Thyroid gland (tissue), 4 donors: ENCODE data around the gene ARF6. TPM values are rescaled to one million over a fixed set of nuclear protein-coding genes. Genes with fewer than 3 reads are reported as not detected.
A peak's percentile ranks its signal among the peaks of the same experiment; 100 is the strongest.
"Not testable (repeated sequence)": the region's sequence is repeated elsewhere in the genome, so short reads cannot be mapped to it uniquely, and the experiment has no call there.

Experiments
- DNase-seq, 2 donors: peaks; one replicate each; pipeline ENCODE4 v3.0.0-alpha.2; 2019
- H3K27ac ChIP-seq, 3 donors: fragments of 200-600 bp; sonication (generic); 1 replicate in 2 of 3; 2 replicates in 1 of 3; pipeline ENCODE4 v1.5.1; 2016 to 2019; ENCODE audit warnings: mild to moderate bottlenecking in 1 of 3, moderate library complexity in 1 of 3
- H3K27me3 ChIP-seq: fragments of 200-600 bp; sonication (generic); one replicate; pipeline ENCODE4 v1.5.1; 2019
- H3K36me3 ChIP-seq, 2 donors: fragments of 200-600 bp; sonication (generic); one replicate each; pipeline ENCODE4 v1.5.1; 2016 to 2019
- H3K4me1 ChIP-seq, 2 donors: fragments of 200-600 bp; sonication (generic); one replicate each; pipeline ENCODE4 v1.5.1; 2017 to 2019
- H3K4me3 ChIP-seq, 3 donors: fragments of 200-600 bp; sonication (generic); replicated peaks in 1 of 3; 1 replicate in 2 of 3; 2 replicates in 1 of 3; pipeline ENCODE4 v1.5.1; 2016; ENCODE audit warnings: mild to moderate bottlenecking in 1 of 3
- H3K9me3 ChIP-seq: fragments of 200-600 bp; sonication (generic); one replicate; pipeline ENCODE4 v1.5.1; 2017
- POLR2A ChIP-seq, 2 donors: fragments of 450-650 bp; IDR thresholded peaks; one replicate each; pipeline ENCODE4 v1.6.1; 2017; ENCODE audit warnings: antibody characterized with exemption in 2 of 2, mild to moderate bottlenecking in 2 of 2, moderate library complexity in 1 of 2
- WGBS, 2 donors: methylation state at CpG; one replicate each; pipeline ENCODE4 v1.1.5; 2017; 5-methylcytosine and 5-hydroxymethylcytosine counted together
- intact Hi-C: fragments of 100-400 bp; cut with DNase I; formaldehyde crosslinking; loops from one replicate; pipeline ENCODE4 v1.15.1; 2023
- total RNA-seq, 4 donors: library from RNA; depleted of rRNA; stranded (reverse); fragments of >200 nt; gene quantifications; one replicate each; pipeline ENCODE4 v1.2.3, GENCODE V29; 2016
- TF ChIP-seq, protein P1 (sequence below), 6 experiments: fragments of 200-600 bp in 3 of 6; fragments of 450-650 bp in 3 of 6; sonication (generic) in 3 of 6; IDR thresholded peaks; one replicate each; pipeline ENCODE4 v1.5.1; 2016 to 2019; ENCODE audit warnings: antibody characterized with exemption in 6 of 6, mild to moderate bottlenecking in 2 of 6, inconsistent platforms in 1 of 6, moderate library complexity in 1 of 6

The ARF6 gene
- total RNA-seq, 4 donors from 2014 or later: 35.6 to 59.4 (median 48.5) TPM

DNA sequence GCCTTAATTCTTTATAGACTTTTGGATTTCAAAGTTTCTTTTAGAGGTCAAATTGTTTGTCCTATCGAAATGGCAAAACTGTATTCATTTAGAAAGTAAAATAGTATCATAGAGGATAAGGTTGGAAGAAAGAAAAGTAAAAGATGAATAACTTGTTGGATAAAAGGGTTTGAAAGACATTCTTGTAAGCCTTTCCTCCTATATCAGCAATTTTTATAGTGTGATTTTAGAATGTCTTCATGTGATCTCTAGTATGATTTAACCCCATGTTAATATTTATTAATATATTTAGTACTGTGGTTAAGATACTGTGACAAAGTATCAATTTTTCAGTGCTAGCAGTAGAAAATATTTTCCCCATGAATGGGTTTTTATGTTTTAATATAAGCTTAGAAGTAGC lies 4.5 kb downstream of the ARF6 start:
- no peak overlapping the region for H3K4me3 ChIP-seq
- H3K4me1 ChIP-seq: peaks cover 29 to 31% of the 10 kb centered on the region in 2 donors
- no peaks in the 10 kb centered on the region for H3K27me3 ChIP-seq
- intact Hi-C loops: no loop called here
- peaks cover 0 to 11% of the 10 kb centered on the region in 2 donors for H3K36me3 ChIP-seq
- H3K9me3 ChIP-seq: no peaks in the 10 kb centered on the region
- TF ChIP-seq, protein P1, sequence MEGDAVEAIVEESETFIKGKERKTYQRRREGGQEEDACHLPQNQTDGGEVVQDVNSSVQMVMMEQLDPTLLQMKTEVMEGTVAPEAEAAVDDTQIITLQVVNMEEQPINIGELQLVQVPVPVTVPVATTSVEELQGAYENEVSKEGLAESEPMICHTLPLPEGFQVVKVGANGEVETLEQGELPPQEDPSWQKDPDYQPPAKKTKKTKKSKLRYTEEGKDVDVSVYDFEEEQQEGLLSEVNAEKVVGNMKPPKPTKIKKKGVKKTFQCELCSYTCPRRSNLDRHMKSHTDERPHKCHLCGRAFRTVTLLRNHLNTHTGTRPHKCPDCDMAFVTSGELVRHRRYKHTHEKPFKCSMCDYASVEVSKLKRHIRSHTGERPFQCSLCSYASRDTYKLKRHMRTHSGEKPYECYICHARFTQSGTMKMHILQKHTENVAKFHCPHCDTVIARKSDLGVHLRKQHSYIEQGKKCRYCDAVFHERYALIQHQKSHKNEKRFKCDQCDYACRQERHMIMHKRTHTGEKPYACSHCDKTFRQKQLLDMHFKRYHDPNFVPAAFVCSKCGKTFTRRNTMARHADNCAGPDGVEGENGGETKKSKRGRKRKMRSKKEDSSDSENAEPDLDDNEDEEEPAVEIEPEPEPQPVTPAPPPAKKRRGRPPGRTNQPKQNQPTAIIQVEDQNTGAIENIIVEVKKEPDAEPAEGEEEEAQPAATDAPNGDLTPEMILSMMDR (IDR thresholded peaks at IDR 0.05): no peak
- no peak for TF ChIP-seq POLR2A (IDR thresholded peaks at IDR 0.05)
- H3K27ac ChIP-seq: peak overlapping the region; percentile 16 to 51 (median 18)
- DNase-seq: no peak
- 60 to 72% methylated on average over 1 of the region's 1 CpG for WGBS, 2 donors

DNA sequence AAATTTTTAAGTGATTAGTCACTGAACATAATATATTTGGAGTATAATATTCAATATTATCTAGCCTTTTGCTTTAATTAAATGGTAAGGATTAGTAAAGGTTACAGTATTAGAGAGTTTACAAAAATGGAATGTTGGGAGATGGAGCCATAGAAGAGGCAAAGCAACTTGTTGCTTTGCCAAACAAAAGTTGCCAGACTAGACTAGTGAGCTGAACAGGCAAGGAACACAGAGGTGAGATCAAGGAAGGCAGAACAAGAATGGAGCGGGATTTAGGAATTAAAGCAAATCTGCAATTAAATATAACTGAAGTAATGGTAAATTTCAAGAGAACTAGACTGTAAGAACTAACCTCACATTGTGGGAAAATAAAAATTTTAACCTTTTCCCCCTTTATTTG lies 5.1 kb downstream of the ARF6 start:
- no peak overlapping the region for H3K4me3 ChIP-seq
- intact Hi-C loops: no loop called here
- 26 to 33% methylated on average over 1 of the region's 1 CpG for WGBS, 2 donors
- TF ChIP-seq, protein P1 (IDR thresholded peaks at IDR 0.05): no peak
- no peak for TF ChIP-seq POLR2A (IDR thresholded peaks at IDR 0.05)
- H3K9me3 ChIP-seq: no peaks in the 10 kb centered on the region
- DNase-seq: peak; percentile 23 to 43
- H3K27me3 ChIP-seq: no peaks in the 10 kb centered on the region
- peak overlapping the region; percentile 16 to 51 (median 18) for H3K27ac ChIP-seq
- peaks cover 0 to 11% of the 10 kb centered on the region in 2 donors for H3K36me3 ChIP-seq
- peaks cover 29 to 31% of the 10 kb centered on the region in 2 donors for H3K4me1 ChIP-seq

DNA sequence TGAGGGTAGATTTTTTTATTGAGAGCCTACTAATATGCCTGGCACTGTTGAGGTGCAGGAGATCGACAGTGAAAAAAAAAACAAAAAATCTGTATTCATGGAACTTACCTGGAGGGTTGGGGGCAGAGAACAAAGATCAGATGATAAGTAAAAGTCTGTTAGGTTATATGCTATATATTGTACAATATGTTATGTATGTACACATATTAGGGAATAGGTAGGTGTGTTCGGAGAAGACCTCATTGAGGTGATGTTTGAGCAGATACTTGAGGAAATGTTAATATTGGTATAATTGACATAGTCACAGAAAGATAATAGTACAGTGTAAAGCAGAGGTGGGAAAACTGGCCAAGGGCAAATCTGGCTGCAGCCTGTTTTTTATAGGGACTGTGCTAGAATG lies 5.6 kb downstream of the ARF6 start:
- WGBS, 2 donors: 77 to 79% methylated on average over 2 of the region's 2 CpGs
- Histone ChIP-seq H3K4me1 (peaks cover 29 to 31% of the 10 kb centered on the region in 2 donors), H3K4me3 (no peak overlapping the region), H3K9me3 (no peaks in the 10 kb centered on the region), H3K36me3 (peaks cover 0 to 11% of the 10 kb centered on the region in 2 donors), H3K27me3 (no peaks in the 10 kb centered on the region), H3K27ac (peak overlapping the region; percentile 7 to 51 (median 11))
- no peak for DNase-seq
- no peak for TF ChIP-seq POLR2A (IDR thresholded peaks at IDR 0.05)
- intact Hi-C loops: no loop called here

DNA sequence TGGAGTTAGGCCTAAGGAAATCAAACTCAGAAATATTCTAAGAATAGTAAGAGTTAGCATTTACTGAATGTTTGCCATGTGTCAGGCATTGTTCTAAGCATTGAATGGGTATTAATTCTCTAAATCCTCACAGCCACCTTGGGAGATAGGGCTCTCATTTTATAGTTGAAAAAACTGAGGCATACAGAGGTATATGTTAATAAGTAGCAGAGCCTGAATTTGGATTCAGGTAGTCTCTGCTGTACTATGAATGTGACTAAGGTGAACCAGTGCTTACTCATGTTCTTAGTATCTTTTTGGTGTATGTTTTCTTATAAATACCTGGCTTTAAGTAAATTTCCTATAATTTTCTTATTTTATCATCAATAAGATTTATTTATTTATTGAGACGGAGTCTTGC lies 8.1 kb downstream of the ARF6 start:
- WGBS, 2 donors: 97% methylated on average over 1 of the region's 1 CpG
- H3K36me3 ChIP-seq: no peaks in the 10 kb centered on the region
- H3K4me3 ChIP-seq: no peak overlapping the region
- intact Hi-C loops: no loop called here
- peaks cover 17 to 20% of the 10 kb centered on the region in 2 donors for H3K4me1 ChIP-seq
- DNase-seq: no peak
- TF ChIP-seq, protein P1 (IDR thresholded peaks at IDR 0.05): no peak
- TF ChIP-seq POLR2A (IDR thresholded peaks at IDR 0.05): no peak
- no peaks in the 10 kb centered on the region for H3K9me3 ChIP-seq
- H3K27me3 ChIP-seq: no peaks in the 10 kb centered on the region
- no peak overlapping the region for H3K27ac ChIP-seq

DNA sequence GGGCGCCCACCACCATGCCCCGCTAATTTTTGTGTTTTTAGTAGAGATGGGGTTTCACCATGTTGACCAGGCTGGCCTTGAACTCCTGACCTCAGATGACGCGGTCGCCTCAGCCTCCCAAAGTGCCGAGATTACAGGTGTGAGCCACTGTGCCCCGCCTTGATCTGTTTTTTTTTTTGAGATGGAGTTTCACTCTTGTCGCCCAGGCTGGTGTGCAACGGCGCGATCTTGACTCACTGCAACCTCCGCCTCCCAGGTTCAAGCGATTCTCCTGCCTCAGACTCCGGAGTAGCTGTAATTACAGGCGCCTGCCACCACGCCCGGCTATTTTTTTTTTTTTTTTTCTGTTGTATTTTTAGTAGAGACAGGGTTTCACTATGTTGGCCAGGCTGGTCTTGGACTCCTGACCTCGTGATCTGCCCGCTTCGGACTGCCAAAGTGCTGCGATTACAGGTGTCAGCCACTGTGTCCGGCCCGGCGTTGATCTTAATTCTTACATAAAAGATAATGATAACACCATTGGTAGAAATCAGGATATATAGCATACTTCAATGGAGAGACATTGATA lies 9.9 kb downstream of the ARF6 start:
- intact Hi-C loops, H3K27ac ChIP-seq, DNase-seq, H3K4me3 ChIP-seq, H3K9me3 ChIP-seq, H3K27me3 ChIP-seq, H3K4me1 ChIP-seq, H3K36me3 ChIP-seq: not testable (repeated sequence)
- WGBS, 2 donors: 83 to 87% methylated on average over 23 to 24 of the region's 24 CpGs

DNA sequence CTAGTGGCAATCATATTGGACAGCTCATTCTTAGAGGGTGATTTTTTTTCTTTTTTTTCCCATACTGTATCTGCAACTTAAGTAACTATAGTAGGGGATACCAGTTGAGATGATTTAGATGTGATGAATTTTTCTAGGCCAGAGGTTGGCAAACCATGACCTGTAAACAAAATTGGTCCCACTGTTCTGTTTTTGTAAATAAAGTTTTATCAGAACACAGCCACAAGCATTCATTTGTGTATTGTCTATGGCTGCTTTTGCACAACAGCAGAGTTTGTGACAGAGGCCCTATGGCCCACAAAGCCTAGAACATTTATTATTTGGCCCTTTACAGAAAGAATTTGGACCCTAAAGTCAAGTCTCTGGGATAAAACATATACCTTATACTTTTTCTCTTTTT lies 11.4 kb downstream of the ARF6 start:
- Histone ChIP-seq H3K4me1 (peaks cover 0 to 12% of the 10 kb centered on the region in 2 donors), H3K36me3 (no peaks in the 10 kb centered on the region), H3K4me3 (no peak overlapping the region), H3K27me3 (no peaks in the 10 kb centered on the region), H3K27ac (no peak overlapping the region), H3K9me3 (no peaks in the 10 kb centered on the region)
- intact Hi-C loops: no loop called here
- TF ChIP-seq POLR2A (IDR thresholded peaks at IDR 0.05): no peak
- TF ChIP-seq, protein P1 (IDR thresholded peaks at IDR 0.05): no peak
- no peak for DNase-seq
